ENCODE results near the gene APLP2. TPM values are rescaled to one million over a fixed set of nuclear protein-coding genes. Genes with fewer than 3 reads are reported as not detected.

Gene APLP2
- total and polyA plus RNA-seq, 2 of the 13 experiments (the other 11 are each of a cell fraction or from before 2014, with no cell fraction given): 315 to 594 TPM

- intact Hi-C loops (cut with micrococcal nuclease; ENCODE audit: unreplicated experiment): no loop called here
- DNase-seq (ENCODE audit: low spot score) (no peak), FAIRE-seq (no peak), ATAC-seq (no peak)
- Histone ChIP-seq H3K79me2 (ENCODE audit: insufficient read depth, low read length) (peaks cover 93% of the 10 kb centered on the region), H3K9ac (ENCODE audit: insufficient read depth, low read depth, low read length) (no peak overlapping the region), H3K9me3 (ENCODE audit: low read length) (no peaks in the 10 kb centered on the region), H3K36me3 (replicated peaks in 1 of 2; ENCODE audit: control insufficient read depth in 1 of 2, insufficient read depth in 2 of 2, low read length in 2 of 2) (peaks cover 2 to 5% of the 10 kb centered on the region in 2 experiments), H3K4me3 (replicated peaks in 1 of 3; ENCODE audit: insufficient read depth in 1 of 3, low read depth in 2 of 3, low read length in 3 of 3) (no peak overlapping the region), H3K4me2 (ENCODE audit: low read depth, low read length) (no peak overlapping the region), H3K4me1 (ENCODE audit: insufficient read depth, low read length) (peaks cover 35% of the 10 kb centered on the region), H4K20me1 (ENCODE audit: insufficient read depth, low read length) (no peaks in the 10 kb centered on the region; the same call in none of the 2 replicates), H2AFZ (ENCODE audit: low read length) (no peak overlapping the region), H3K27me3 (ENCODE audit: control insufficient read depth in 1 of 2, insufficient read depth in 2 of 2, low read length in 2 of 2) (no peaks in the 10 kb centered on the region), H3K27ac (ENCODE audit: extremely low read length, insufficient read depth, low read length) (no peak overlapping the region)
- ChIA-PET POLR2A (no interaction called here), CTCF (ENCODE audit: low intra/inter-chr PET ratio, low total read pairs) (no interaction called here)
- TF ChIP-seq GPN1 (CRISPR knock-in tag; IDR thresholded peaks at IDR 0.05; ENCODE audit: borderline replicate concordance): no peak
- TF ChIP-seq STAT5B (CRISPR knock-in tag; IDR thresholded peaks at IDR 0.05): no peak
- no peak for TF ChIP-seq SIN3B (IDR thresholded peaks at IDR 0.05; ENCODE audit: low read length)
- no peak for TF ChIP-seq KLF11 (CRISPR knock-in tag; IDR thresholded peaks at IDR 0.05)
- no peak for TF ChIP-seq ZBTB42 (CRISPR knock-in tag; IDR thresholded peaks at IDR 0.05)
- no peak for TF ChIP-seq KMT2B (CRISPR knock-in tag; IDR thresholded peaks at IDR 0.05)
- TF ChIP-seq FLYWCH1 (CRISPR knock-in tag; IDR thresholded peaks at IDR 0.05): no peak
- TF ChIP-seq ZNF724P (CRISPR knock-in tag; IDR thresholded peaks at IDR 0.05; ENCODE audit: borderline replicate concordance): no peak
- TF ChIP-seq CENPT (CRISPR knock-in tag; IDR thresholded peaks at IDR 0.05; ENCODE audit: low read depth): no peak
- TF ChIP-seq PBX3 (CRISPR knock-in tag; IDR thresholded peaks at IDR 0.05; ENCODE audit: borderline replicate concordance): no peak
- no peak for TF ChIP-seq MATR3 (CRISPR knock-in tag; IDR thresholded peaks at IDR 0.05)
- TF ChIP-seq ARID3A (IDR thresholded peaks at IDR 0.05; ENCODE audit: low read depth, low read length): no peak
- no peak for TF ChIP-seq SMARCE1 (IDR thresholded peaks at IDR 0.05; ENCODE audit: borderline replicate concordance)
- no peak for TF ChIP-seq SETDB1 (CRISPR knock-in tag; IDR thresholded peaks at IDR 0.05; ENCODE audit: borderline replicate concordance)
- TF ChIP-seq HCFC1 (IDR thresholded peaks at IDR 0.05; ENCODE audit: low read depth, low read length): no peak
- TF ChIP-seq ZNF34 (CRISPR knock-in tag; IDR thresholded peaks at IDR 0.05; ENCODE audit: borderline replicate concordance): no peak
- TF ChIP-seq ZNF468 (CRISPR knock-in tag; IDR thresholded peaks at IDR 0.05): no peak
- no peak for TF ChIP-seq ZNF30 (CRISPR knock-in tag; IDR thresholded peaks at IDR 0.05)
- TF ChIP-seq ARNT (IDR thresholded peaks at IDR 0.05): no peak
- 97% methylated on average over 5 of the region's 5 CpGs for WGBS (ENCODE audit: low lambda C conversion rate)
- in situ Hi-C loops (cut with HindIII; ENCODE audit: extremely low pct_ligation_motif_present, low pct_unique_long_range_greater_than_20kb): no loop called here
- no TSS peak for BruUV-seq (replicated peaks)
Measured at GRCh38 chr11:130101661-130102060, 32.0 kb downstream of the APLP2 start.

Data from HepG2 (cell line).